HuH-7 (cell line): Measurements from ENCODE around the gene ARL3.
"Not testable (repeated sequence)": the region's sequence is repeated elsewhere in the genome, so short reads cannot be mapped to it uniquely, and the experiment has no call there.

Experiments
- DNase-seq: peaks from one replicate; pipeline ENCODE4 v3.0.0; 2011; ENCODE audit warnings: low spot score

Gene ARL3

DNA sequence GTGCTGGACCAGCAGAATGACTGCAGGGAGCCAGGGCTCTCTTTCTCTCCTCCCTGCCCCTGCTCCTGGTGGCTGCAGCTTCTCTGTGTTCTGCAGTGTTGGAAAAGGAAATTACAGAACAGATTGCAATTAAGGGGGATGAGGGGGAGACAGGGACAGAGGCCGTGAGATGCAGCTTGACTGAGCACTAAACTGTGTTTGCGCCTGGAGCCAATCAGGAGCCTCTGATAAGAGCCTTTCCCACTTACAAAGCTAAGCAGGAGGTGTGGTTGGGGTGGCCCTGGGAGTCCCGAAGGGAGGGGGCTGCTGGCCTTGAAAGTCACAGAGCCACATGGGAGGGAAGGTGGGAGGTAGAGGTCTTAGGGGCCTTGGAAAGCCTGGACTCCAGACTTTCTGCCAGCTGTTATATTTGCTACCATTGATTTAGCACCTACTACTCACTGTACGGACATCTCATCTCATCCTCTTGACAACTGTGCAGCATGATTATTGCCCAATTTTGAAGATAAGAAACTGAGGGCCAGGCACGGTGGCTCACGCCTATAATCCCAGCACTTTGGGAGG is 43.2 kb downstream of the ARL3 start:
- peak; percentile 12 for DNase-seq

DNA sequence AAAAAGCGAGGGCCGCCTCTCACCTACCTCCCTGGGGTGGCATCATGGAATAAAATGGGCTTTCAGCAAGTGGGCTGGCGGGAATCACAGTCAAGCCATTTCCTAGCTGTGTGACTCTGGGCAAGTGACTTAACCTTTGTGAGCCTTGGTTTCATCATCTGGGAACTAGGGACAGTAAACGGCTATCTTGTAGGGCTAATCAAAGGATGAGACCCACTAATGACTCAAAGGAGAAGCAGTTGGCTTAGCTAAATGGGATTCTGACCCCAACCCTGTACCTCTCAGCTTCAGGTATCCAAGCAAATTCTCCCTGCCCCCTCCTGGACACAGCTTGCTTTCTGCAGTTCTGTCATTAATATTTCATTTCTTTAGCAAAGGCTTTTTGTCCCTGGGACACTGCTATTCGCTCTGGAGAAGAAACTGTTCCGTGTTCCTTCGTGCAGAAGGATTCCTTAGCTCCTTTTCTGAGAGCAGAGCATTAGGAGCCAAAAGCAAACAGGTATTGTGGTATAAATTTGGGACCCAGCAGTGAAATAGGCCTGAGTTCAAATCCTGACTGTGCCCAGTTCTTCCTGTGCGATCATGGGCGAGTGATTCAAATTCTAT is 44.0 kb downstream of the ARL3 start:
- no peak for DNase-seq

DNA sequence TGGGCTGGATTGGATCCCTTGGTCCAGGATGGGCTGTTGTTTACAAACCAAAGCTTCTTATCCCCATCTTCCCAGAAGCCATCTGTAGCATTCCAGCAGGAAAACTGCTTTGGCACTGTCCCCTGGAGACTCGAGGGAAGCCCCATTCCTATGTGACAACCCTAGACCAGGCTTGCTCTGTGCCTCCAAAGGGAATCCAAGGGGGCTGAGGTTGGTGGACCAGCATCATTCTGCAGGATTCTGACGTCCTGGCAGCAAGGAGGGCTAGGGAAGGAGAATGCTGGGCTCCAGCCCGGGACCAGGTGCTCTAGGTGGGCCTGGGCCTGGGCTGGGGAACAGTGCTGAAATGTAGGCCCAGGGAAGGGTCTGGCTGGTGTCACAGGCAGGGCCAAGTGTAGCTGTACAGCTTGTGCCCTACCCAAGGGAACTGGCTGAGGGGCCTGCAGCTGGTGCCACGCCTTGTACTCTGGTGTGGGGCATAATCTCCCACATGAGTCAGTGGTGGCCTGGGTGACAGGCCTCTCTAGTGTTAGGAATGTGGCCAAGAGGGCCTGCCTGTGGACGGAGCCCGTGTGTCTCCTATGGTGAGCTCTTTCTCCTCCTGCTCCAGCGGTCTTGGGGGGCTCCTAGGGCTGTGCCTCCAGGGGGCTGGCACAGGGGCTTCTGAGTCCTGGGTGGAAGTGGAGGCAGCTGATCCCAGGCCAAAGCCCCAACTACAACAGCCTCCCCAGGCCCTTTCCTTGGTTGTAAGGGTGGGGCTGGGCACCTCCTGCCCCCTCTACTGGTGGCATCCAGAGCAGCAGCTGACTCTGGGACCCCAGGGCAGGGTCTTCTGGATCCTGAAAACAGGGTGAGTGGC is 44.8 kb downstream of the ARL3 start:
- peak; percentile 58 for DNase-seq

DNA sequence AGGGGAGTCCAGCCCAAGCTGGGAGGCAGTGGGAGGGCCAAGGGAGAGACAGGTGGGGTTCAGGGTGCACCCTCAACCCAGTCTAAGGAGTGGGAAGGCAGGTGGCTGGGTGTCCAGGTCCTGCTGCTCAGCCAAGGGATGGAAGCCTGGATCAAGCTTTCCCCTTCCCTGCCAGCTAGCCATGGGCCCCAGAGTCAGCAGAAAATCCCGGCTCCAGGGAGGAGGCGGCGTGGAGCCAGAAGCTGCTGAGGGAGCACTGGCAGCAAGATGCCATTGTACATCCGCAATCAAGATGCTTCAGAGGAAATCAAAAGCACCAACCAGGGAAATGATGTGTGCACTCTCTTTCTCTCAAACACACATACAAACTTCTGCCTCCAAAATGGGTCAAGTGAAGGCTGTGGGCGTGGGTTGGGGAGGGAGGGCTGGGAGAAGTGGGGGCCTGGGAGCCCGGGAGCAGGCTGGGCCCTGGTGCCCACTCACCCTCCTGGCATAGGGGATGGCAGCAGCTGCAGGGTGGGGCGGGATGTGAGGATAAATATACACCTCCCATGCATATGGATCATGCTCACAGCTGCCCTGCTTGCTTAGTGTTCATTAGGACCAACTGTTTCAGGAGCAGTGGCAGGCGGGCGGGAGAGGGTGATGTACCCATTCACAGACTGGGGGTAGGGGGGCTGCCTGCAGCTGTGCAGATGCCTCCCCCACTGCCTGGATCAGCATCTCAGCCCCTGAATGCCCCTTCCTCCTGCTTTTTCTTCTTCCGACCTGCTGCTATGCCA is 45.7 kb downstream of the ARL3 start:
- no peak for DNase-seq

DNA sequence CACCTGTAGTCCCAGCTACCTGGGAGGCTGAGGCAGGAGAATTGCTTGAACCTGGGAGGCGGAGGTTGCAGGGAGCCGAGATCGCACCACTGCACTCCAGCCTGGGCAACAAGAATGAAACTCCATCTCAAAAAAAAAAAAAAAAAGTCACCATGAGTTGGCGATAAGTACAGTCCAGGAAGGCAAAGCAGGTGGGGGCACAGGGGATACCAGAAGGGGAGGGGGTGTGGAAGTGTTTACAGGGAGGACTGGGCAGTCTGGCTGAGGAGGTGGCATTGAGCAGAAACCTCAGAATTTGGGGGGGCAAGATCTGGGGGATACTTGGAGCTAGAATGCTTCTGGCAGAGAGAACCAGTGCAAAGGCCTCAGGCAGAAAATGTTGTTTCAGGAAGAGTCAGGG is 46.8 kb downstream of the ARL3 start:
- DNase-seq: not testable (repeated sequence)

DNA sequence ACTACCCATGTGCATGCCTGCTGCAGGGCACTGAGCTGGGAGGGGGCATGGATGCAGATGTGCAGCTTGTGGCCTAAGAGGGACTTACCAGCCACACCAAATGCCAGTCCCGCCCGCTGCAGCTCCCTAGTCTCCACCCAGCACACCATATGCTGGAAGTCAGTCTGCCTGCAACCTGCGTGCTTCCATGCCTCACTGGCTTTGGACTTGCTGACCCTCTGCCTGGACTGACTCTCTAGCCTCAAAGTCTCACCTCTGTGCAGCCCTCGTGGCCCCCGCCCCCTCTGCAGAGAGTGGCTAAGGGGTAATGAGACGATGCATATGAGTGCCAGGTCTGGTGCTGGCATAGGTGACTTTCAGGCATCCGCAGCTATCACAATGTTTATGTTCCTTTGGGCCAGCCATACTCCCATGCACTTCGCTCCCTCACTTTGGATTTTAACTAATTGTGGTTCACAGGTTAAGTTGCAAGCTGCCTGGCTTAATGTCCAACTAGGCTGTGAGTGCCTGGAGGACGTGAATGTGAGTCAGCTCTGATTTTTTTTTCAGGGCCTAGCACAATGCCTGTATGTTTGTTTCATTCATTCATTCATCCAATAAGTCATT is 48.2 kb downstream of the ARL3 start:
- no peak for DNase-seq

DNA sequence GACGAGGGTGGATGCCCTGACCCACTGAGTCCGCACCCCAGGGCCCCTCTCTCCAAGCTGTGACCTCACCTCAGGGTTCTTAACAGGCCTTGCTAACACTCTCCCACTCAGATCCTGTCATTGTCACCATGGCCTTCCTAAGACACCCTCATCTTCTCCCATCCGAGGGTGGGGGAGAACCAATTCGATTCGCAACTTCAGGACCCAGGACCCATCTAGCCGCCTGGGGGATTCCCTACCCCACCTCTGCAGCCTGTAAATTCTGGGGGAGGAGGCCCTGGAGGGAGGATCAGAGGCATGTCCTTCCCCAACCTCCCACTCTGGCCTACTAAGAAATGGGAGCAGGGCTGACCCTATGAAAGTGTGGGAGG is 52.6 kb downstream of the ARL3 start:
- DNase-seq: no peak

DNA sequence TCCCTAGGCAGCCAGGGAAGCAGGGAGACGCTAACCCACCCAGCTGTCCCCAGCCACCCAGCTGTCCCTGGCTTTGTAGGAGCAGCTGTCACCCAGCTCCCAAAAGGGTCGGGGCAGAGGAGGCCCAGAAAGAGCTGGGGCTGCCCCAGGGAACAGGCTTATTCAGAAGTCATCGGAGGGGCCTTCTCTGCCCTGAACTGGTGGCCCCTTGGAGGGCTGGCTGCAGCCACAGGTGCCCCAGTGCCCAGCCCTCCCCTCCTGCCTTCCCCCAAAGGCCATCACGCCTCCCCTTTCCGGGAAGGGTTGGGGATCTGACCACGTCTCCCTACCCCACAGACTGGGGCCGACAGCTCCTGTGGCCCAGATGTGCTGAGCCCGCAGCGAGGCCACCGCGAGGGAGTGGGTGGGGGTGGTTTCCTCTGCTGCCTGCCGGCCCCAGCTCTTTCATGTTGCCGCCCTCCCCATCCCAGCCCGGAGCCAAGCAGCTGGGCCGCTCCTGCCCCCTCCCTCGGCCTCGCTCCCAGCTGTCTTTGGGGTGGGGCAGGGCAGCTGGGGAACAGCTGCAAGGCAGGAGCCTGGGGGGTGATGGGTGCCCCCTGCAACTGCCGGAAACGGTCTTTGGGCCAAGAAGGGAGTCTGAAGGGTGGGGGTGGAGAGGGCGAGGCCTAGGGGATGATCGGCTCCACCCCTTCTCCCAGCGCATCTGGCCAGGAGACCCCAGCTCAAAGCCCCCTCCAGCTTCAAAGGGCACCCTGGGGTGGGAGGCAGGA is 53.1 kb downstream of the ARL3 start:
- DNase-seq: no peak

DNA sequence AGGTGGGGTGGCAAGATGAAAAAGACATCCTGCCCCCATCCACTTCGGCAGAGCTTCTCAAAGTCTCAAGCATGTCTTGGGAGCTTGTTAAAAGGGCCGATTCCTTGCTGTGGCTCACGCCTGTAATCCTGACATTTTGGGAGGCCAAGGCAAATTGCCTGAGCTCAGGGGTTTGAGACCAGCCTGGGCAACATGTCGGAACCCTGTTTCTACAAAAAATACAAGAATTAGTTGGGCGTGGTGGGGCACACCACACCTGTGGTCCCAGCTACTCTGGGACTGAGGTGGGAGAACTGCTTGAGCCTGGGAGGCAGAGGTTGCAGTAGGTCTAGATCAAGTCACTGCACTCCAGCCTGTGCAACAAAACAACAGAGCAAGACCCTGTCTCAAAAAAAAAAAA is 55.4 kb downstream of the ARL3 start:
- DNase-seq: no peak

DNA sequence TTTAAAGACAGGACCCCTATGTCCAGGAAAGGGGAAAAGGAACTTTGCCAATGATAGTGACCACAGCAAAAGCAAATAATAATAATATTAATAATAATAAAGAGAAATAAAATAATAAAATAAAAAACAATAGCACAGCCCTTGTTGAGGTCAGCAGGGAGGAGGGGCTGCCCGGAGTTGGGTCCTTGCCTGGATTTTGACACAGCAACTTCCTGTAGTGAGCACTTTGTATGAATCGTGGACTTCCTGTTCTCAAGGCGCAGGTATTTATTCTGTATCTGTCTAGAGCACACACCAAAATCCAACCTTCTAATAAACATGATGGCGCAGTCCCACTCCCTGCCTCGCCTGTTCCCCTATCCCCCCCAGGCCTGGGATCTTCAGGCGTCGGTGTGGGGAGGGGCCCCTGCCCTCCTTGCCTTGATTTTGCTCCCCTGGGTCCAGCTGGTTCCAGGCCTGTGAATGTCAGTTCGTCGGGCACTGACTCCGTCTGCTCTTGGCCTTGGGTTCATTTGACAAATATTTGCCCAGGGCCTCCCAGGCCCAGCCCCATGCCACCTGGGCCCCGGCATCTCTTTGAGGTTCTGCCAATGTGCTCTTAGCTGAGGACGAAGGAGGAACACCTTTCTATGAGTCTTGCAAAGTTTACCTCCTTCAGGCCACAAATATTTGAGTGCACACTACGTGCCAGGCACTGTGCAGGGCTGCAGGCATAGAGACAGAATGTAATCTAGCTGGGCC is 56.0 kb downstream of the ARL3 start:
- DNase-seq: no peak

DNA sequence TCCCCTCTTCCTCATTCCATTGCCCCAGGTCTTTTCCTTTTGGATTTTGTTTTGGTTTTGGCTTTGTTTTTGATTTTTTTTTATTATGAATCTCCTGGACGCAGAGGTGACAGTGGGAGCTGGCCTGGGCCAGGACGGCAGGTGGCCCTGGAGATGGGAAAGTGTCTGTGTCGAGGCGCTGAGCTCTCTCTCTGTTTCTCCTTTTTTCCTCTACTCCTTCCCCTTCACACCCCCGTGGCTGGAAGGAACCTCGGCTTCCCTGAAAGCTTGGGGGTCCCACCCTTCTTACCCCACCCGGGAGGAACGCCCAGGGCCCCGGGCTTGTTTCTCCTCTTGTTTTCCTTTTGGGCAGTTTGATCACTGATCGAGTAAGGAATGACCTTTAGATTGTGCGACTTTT is 56.7 kb downstream of the ARL3 start:
- no peak for DNase-seq

DNA sequence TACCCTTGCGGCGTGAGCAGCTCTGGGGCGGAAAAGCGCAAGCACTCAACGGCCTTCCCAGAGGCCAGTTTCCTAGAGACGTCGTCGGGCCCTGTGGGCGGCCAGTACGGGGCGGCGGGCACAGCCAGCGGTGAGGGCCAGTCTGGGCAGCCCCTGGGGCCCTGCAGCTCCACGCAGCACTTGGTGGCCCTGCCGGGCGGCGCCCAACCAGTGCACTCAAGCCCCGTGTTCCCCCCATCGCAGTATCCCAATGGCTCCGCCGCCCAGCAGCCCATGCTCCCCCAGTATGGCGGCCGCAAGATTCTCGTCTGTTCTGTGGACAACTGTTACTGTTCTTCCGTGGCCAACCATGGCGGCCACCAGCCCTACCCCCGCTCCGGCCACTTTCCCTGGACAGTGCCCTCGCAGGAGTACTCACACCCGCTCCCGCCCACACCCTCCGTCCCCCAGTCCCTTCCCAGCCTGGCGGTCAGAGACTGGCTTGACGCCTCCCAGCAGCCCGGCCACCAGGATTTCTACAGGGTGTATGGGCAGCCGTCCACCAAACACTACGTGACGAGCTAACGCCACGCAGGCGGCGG is 57.3 kb downstream of the ARL3 start:
- DNase-seq: no peak

DNA sequence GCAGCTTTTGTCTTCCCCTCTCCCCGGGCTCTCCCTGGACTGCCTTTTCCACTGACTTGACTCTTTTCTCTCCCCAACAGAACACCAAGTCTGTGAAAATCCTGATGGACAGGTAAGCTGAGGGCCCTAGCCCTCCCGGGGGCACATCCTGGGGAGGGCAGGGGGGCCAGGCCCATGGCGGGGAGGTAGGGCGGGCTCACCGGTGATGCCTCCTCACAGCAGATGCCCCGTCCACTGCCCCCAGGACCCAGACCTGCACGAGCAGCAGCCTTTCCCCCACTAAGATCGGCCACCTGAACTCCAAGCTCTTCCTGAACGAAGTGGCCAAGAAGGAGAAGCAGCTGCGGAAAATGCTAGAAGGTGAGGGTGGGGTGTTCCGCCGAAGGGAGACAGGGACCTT is 58.2 kb downstream of the ARL3 start:
- no peak for DNase-seq

DNA sequence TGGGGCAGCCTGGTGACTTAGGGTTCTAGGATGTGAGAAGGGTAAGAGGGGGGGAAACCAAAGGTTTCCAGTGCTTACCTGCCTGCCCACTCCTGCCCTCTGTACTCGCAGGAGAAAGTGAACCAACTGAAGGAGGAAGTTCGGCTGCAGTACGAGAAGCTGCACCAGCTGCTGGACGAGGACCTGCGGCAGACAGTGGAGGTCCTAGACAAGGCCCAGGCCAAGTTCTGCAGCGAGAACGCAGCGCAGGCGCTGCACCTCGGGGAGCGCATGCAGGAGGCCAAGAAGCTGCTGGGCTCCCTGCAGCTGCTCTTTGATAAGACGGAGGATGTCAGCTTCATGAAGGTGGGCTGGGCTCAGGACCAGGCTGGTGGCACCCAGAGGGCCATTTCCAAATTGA is 59.2 kb downstream of the ARL3 start:
- no peak for DNase-seq

DNA sequence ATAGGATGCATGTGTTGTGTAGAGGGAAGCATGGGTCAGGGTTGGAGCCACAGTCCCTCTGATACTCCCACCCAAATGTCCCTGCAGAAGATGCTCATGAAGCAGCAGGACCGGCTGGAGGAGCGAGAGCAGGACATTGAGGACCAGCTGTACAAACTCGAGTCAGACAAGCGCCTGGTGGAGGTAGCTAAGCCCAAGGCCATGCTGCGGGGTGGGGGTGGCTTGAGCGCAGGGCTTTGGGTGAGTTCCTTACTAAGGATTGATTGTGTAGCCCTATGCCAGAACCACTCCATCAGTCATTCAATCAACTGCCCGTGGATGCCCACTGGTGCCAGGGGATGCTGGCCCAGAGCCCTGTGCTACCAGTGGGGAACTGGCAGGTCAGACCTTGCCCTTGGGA is 59.6 kb downstream of the ARL3 start:
- DNase-seq: no peak

DNA sequence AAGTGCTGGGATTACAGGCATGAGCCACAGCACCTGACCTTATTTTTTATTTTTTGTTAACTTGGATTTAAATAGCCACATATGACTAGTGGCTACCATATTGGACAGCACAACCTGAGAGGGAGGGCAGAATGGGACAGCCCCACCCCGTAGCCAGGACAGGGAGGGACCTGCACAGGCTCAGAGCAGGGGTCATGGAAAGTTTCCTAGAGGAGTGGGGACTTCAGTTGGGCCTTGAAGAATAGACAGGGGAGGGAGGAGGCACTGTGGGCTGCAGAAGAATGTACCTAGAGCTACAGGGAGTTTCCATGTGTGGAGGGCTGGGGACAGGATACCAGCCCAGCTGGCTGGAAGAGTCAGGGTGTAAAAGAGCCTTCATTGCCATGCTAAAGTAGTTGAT is 61.1 kb downstream of the ARL3 start:
- DNase-seq: no peak

DNA sequence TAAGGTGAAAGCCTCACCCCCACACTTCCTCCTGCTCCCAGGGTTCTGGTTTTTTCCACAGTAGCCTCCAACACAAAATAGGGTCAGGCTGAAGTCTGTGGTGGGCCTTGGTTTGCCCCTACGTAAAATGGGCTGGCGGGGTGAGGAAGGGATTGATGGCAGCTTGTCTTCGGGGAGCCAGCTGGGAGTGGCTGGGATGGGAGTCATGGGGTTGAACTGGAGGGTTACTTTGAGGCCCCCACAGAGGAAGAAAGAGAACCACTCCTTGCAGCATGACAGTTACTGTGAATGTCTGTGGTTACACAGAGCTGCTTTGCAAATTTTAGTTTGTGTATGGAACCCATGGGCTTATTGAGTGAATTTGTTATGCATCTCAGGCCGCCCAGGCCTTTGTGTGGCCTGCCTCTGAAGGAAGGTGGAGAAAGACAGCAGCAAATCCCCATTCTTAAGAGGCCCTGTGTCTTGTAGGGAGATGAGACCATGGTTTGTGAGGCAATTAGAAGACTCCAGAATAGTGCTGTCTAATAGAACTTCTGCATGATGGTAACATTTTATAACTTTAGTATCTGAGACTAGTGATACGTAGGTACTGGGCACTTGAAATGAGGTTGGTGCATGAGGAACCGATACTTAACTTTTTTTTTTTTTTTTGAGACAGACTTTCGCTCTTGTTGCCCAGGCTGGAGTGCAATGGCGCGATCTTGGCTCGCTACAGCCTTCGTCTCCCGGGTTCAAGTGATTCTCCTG is 61.9 kb downstream of the ARL3 start:
- no peak for DNase-seq

DNA sequence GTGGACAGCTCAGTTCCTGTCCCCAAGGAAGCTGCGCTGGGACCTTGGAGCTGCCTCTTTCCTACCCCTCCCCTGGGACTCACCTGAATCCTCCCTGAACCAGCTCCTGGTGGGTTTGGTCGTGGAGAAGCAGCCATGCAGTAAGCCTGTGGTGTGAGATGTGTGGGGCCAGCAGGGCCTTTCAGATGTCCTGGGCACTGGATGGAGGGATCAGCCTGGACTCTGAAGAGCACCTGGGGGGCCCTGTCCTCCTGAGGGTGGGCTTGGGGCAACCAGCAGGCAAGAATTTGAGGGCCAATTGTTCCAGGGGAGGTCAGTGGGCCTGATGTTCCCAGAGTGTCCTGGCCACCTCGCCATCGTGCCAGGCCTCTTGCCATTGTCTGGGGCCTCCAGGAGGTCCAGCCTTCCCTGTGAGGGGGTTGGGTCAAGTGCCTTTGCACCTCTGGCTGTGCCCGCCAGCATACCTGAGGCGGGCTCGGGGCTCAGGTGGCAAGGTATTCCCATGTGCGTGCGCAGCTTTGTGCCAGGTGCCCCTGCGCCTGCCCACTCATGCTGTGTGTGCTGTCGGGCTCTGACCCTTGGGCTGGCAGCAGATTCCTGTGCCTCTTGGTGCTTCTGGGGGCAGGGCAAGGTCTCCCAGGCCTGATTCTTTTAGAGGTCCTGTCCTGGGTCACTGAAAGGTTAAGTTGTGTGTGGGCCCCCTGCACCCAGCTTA is 62.6 kb downstream of the ARL3 start:
- DNase-seq: no peak
